Activated CD4-positive, alpha-beta T cell treated with anti-CD3 and anti-CD28 coated beads, Interleukin-2, amount 10 ng/mL, durations not matched to agents 7 days and 5 days (primary cell): ENCODE data around the gene SCPEP1. TPM values are rescaled to one million over a fixed set of nuclear protein-coding genes. Genes with fewer than 3 reads are reported as not detected.

ENCODE experiments used
- CTCF ChIA-PET: fragments of 350-600 bp; sonication (Branson Sonifier 250); formaldehyde crosslinking; loops from one replicate; lab custom pipeline; 2021; ENCODE audit warnings: antibody characterized with exemption; lab: Charles Lee
- POLR2A ChIA-PET: fragments of 350-600 bp; sonication (Branson Sonifier 250); formaldehyde crosslinking; loops from one replicate; lab custom pipeline; 2021; ENCODE audit warnings: antibody characterized with exemption; lab: Charles Lee
- DNase-seq: peaks from one replicate; pipeline ENCODE4 v3.0.0-alpha.2; 2020
- H3K27ac Mint-ChIP-seq: one replicate; pipeline ENCODE4 v1.8.0; 2021; ENCODE audit warnings: mild to moderate bottlenecking, moderate library complexity, mixed read lengths
- H3K27me3 Mint-ChIP-seq: one replicate; pipeline ENCODE4 v1.8.0; 2021; ENCODE audit warnings: mixed read lengths
- H3K36me3 Mint-ChIP-seq: one replicate; pipeline ENCODE4 v1.8.0; 2021; ENCODE audit warnings: low read depth, mixed read lengths
- H3K4me1 Mint-ChIP-seq: one replicate; pipeline ENCODE4 v1.8.0; 2021; ENCODE audit warnings: mixed read lengths
- H3K4me3 Mint-ChIP-seq: one replicate; pipeline ENCODE4 v1.8.0; 2021; ENCODE audit warnings: mild to moderate bottlenecking, moderate library complexity, mixed read lengths
- H3K9me3 Mint-ChIP-seq: one replicate; pipeline ENCODE4 v1.8.0; 2021; ENCODE audit warnings: mixed read lengths
- total RNA-seq, 2 experiments: library from RNA; stranded (reverse); gene quantifications; one replicate each; pipeline ENCODE4 v1.2.3, GENCODE V29; 2021

Gene SCPEP1
- total RNA-seq, 2 experiments from 2014 or later, result 9.6 to 11.5 TPM

DNA sequence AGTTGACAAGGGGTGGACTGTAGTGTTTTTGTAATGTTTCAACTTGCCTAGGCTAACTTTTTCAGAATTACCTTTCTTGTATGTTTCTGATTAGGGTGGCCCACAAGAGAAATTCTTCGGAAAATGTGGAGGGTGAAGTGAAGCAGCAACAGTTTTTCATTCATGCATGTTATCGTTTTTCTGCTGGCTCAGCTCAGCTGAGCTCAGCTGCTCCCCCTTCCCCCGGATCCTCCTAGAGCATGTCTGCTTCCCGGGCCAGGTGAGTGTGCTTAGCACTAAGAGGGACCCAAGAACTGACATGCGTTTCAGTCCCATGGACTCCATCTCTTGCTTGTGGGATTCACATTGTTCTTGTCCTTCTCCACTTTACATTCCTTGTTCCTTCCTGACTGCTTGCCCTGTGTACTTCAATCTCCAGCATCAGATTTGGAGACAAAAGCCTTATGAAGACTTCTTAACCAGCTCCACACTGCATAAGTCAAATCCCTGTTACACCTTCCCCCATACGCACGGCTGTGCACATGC is 33.6 kb downstream of the SCPEP1 start:
- Mint-ChIP-seq H3K4me1 (peaks cover 5% of the 10 kb centered on the region), H3K4me3 (no peak overlapping the region), H3K27ac (no peak overlapping the region), H3K36me3 (no peaks in the 10 kb centered on the region), H3K9me3 (no peaks in the 10 kb centered on the region), H3K27me3 (peaks cover 9% of the 10 kb centered on the region)
- ChIA-PET POLR2A (no interaction called here), CTCF (interaction anchor here (0.6 to 2.4 kb wide), 3 partner anchors 10 to 22 kb away, joined by 3 to 8 read pairs (median 8); no protein-coding TSS in a partner anchor)
- no peak for DNase-seq

DNA sequence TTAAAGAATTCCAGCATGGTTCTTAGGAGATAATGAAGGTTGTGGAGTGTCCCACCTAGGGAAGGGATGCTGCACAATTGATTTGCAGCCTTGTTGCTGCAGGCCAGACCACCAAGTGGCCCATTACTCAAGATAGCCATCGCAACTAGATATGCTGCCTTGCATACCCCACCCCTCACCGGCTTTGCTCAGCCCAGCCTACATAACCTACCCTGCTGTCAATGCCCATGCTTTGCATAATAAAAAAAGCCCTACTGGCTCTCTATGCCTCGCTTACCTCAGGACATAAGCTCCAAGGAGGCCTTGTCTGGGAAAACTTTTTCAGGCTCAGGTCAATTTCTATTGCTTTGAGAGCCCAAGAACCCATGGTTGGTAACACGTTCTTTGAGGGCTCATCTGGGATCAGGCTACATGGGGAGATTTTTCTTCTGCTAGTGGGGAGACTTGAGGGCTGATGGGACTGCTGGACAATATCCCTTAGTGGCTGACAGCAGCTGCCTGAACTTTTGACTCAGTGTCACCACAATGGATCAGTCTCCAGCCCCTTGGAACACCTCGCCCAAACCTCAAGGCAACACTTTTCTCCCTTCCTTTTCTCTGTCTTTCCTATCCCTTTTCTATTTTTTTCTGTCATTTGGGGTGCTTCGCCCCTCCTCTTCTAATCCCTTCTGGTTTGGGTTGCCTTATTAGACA is 38.3 kb downstream of the SCPEP1 start:
- Mint-ChIP-seq H3K27ac (no peak overlapping the region), H3K36me3 (no peaks in the 10 kb centered on the region), H3K4me1 (no peaks in the 10 kb centered on the region), H3K4me3 (no peak overlapping the region), H3K27me3 (peaks cover 15% of the 10 kb centered on the region), H3K9me3 (no peaks in the 10 kb centered on the region)
- CTCF ChIA-PET, result interaction anchor here (1.1 kb wide), 1 partner anchor 197 kb away, joined by 3 read pairs; no protein-coding TSS in a partner anchor
- no peak for DNase-seq
- POLR2A ChIA-PET, result no interaction called here

DNA sequence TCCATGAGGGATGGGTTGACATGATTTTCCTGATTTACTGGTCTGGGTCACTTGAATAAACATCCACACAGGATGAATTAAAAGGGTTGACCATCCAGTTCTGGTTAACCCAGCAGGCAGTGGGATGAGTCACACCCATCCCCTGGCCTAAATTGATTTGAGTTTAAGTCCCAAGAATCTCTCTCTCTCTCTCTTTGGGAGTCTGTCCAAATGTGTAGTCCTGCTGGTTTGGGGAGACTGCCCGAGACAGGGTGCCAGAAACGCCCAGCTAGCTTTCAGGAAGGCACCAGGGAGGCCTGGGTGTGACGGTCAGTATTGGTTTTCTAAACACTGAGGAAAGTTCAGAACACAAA is 38.8 kb downstream of the SCPEP1 start:
- Mint-ChIP-seq H3K36me3 (no peaks in the 10 kb centered on the region), H3K4me1 (no peaks in the 10 kb centered on the region), H3K27me3 (peaks cover 15% of the 10 kb centered on the region), H3K27ac (no peak overlapping the region), H3K9me3 (no peaks in the 10 kb centered on the region), H3K4me3 (no peak overlapping the region)
- POLR2A ChIA-PET, result no interaction called here
- DNase-seq, result no peak
- CTCF ChIA-PET, result no interaction called here

DNA sequence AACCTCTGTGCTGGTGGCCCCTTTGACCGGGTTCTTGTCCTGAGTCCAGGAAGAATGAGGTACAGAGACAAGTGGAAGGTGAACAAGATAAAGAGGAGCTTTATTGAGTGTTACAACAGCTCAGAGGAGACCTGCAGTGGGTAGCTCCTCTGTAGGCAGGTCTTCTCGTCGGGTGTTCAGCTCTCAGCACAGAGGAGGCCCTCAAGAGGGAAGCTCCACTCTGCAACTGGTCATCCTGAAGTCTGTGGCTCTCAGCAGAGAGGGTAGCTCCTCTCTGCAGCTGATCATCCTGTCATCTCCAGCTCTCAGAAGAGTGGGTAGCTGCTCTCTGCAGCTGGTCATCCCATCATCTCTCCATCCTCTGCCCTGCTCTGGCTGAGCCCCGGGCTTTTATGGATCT is 39.7 kb downstream of the SCPEP1 start:
- no peak for DNase-seq
- Mint-ChIP-seq H3K4me3 (no peak overlapping the region), H3K27me3 (peaks cover 15% of the 10 kb centered on the region), H3K9me3 (no peaks in the 10 kb centered on the region), H3K4me1 (no peaks in the 10 kb centered on the region), H3K36me3 (no peaks in the 10 kb centered on the region), H3K27ac (no peak overlapping the region)
- POLR2A ChIA-PET, result no interaction called here
- CTCF ChIA-PET, result interaction anchor here (0.7 kb wide), 1 partner anchor 9 kb away, joined by 3 read pairs; no protein-coding TSS in a partner anchor

DNA sequence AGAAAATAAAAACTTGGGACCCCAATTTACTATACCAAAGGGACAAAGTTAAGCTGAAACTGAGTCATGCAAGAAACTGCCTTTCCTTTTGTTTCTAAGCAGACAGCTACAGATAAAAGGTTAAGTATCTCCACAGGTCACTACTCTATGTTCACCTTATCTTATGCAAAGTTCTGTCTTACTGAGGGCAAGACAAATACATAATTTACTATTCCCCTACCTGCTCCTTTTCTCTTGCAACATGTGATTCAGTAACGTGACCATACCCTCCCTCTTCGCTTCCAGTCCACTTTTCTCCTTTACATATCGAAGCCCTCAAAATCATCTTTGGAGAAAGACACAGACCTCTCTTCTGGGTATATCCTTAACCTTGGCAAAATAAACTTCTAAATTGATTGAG is 42.3 kb downstream of the SCPEP1 start:
- POLR2A ChIA-PET, result no interaction called here

DNA sequence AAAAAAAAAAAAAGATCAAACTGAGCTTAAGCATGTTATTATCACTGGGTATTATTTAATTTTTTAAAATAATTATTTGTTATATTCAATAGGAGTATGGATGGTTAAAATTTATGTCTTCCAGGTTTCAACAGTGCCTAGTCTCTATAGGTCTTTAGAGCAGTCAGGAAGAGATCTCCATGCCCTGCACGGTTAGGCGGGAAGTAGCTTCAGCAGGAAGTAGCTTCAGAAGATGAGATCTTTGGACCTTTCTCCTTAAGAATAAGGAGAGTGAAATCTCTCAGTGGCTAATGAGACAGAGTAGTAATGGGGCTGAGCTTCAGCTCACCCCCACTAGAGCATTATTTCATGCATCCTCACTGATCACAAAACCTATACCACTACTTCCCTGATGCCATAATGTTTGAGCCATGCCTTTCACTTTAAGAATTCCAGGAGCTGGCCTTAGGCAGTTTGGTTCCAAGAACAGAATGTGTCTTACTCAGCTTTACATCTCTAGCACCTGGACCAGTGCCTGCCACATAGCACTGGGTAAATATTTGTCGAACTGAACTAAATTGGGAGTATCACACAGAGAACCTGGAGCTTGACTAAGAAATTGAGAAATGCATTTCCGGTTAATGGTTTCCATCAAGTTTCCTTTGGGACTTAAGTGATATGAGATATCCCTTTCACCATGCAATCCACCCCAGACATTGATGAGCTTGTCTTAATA is 43.5 kb downstream of the SCPEP1 start:
- ChIA-PET POLR2A (interaction anchor here (0.6 kb wide), 1 partner anchor 41 kb away, joined by 3 read pairs; no protein-coding TSS in a partner anchor), CTCF (interaction anchor here (0.6 to 1.7 kb wide), 3 partner anchors 11 to 439 kb away, joined by 3 to 8 read pairs (median 3); no protein-coding TSS in a partner anchor)
- peaks cover 22% of the 10 kb centered on the region for H3K27me3 Mint-ChIP-seq
- H3K27ac Mint-ChIP-seq, result no peak overlapping the region
- peaks cover 8% of the 10 kb centered on the region for H3K9me3 Mint-ChIP-seq
- H3K4me1 Mint-ChIP-seq, result no peaks in the 10 kb centered on the region
- no peak overlapping the region for H3K4me3 Mint-ChIP-seq
- no peak for DNase-seq
- H3K36me3 Mint-ChIP-seq, result no peaks in the 10 kb centered on the region

More for the DNA sequence above, 42.3 kb downstream of the SCPEP1 start:
- no peak for DNase-seq
- H3K4me3 Mint-ChIP-seq, result no peak overlapping the region
- H3K9me3 Mint-ChIP-seq, result peaks cover 2% of the 10 kb centered on the region
- no peak overlapping the region for H3K27ac Mint-ChIP-seq
- CTCF ChIA-PET, result no interaction called here
- H3K4me1 Mint-ChIP-seq, result no peaks in the 10 kb centered on the region
- no peaks in the 10 kb centered on the region for H3K36me3 Mint-ChIP-seq
- H3K27me3 Mint-ChIP-seq, result peaks cover 19% of the 10 kb centered on the region

DNA sequence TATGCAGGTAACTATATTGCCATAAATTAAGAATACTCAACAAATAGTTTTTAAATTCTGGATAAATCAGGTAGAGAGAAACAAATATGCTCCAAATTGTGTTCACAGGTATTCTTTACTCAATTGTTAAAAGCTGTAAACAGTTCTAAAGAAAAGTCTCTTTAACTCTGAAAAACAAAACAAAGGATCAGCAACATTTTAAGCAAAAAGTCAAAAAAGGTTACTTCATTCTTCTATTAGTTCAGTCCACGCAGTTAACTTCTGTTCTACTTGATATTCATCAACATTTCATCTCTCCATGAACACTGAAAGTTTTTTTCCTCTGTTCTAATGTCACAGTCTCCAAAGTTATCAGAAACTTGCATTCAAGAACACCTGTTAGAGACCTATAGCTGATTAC is 47.9 kb downstream of the SCPEP1 start:
- CTCF ChIA-PET, result no interaction called here

DNA sequence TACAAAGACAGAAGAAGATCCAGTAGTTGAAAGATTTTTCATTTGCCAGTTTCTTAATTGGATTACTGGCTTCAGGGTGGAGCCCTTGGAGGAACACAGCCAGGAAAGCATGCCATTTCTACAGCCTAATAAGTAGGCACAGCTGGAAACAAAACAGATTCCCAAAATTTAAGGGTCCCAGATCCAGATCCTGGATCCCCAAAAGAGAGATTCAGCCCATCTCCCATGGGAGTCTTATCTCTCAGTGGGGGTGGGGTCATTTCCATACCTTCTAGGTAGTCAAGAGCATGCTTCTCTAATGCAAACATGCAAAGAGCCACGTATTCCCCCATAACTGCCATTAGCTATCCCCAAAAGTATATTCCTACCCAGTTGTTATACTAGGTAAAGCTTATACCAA is 49.9 kb downstream of the SCPEP1 start:
- H3K27ac Mint-ChIP-seq, result no peak overlapping the region
- peaks cover 14% of the 10 kb centered on the region for H3K27me3 Mint-ChIP-seq
- POLR2A ChIA-PET, result no interaction called here
- H3K4me1 Mint-ChIP-seq, result no peaks in the 10 kb centered on the region
- CTCF ChIA-PET, result no interaction called here
- no peaks in the 10 kb centered on the region for H3K36me3 Mint-ChIP-seq
- no peak for DNase-seq
- peaks cover 14% of the 10 kb centered on the region for H3K9me3 Mint-ChIP-seq
- H3K4me3 Mint-ChIP-seq, result no peak overlapping the region

More for the DNA sequence above, 47.9 kb downstream of the SCPEP1 start:
- Mint-ChIP-seq H3K27ac (no peak overlapping the region), H3K36me3 (no peaks in the 10 kb centered on the region), H3K27me3 (peaks cover 15% of the 10 kb centered on the region), H3K4me1 (no peaks in the 10 kb centered on the region), H3K4me3 (no peak overlapping the region), H3K9me3 (peaks cover 14% of the 10 kb centered on the region)
- no peak for DNase-seq
- POLR2A ChIA-PET, result no interaction called here

DNA sequence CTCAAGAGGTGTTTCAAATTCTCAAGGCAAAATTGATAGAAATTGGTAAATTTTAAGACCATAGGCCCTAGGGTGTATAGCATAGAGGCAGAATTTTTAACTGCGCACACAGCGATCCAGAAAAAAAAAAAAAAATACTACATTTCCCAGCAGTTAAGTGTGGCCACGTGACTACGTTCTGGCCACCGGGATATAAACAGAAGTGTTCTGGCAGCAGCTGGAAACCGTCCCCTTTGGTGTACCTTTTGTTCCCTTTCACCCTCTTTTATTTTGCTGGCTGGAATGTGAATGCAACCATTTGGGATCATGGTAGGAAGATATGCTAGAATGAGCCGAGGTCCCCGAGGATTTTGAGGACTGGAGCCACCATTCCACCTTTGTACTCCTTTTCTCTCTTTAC is 54.4 kb downstream of the SCPEP1 start:
- no peak overlapping the region for H3K4me3 Mint-ChIP-seq
- H3K9me3 Mint-ChIP-seq, result peaks cover 3% of the 10 kb centered on the region
- H3K4me1 Mint-ChIP-seq, result no peaks in the 10 kb centered on the region
- no peak for DNase-seq
- POLR2A ChIA-PET, result no interaction called here
- CTCF ChIA-PET, result no interaction called here
- H3K27ac Mint-ChIP-seq, result no peak overlapping the region
- no peaks in the 10 kb centered on the region for H3K36me3 Mint-ChIP-seq
- peaks cover 27% of the 10 kb centered on the region for H3K27me3 Mint-ChIP-seq

DNA sequence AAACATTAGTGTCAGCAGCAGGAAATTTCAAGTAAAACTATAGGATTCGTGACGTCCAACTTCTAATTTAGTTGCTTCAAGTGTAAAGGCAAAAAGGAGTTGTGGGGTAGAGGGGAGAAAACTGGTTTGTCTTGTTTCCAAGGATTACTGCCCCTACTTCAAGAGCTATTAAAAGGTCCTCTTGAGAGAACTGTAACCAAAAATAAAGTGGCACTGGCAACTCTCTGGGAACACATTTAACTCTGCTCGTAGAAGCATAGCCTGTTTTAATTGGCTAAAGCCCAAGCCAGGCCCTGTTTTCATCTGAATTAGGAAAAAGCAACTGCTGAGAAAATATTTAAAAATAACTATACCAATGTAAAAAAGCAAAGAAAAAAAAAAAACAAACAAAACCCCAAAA is 55.4 kb downstream of the SCPEP1 start:
- H3K27ac Mint-ChIP-seq, result no peak overlapping the region
- ChIA-PET CTCF (no interaction called here), POLR2A (no interaction called here)
- H3K4me3 Mint-ChIP-seq, result no peak overlapping the region
- peaks cover 3% of the 10 kb centered on the region for H3K9me3 Mint-ChIP-seq
- DNase-seq, result no peak
- no peaks in the 10 kb centered on the region for H3K4me1 Mint-ChIP-seq
- H3K36me3 Mint-ChIP-seq, result no peaks in the 10 kb centered on the region
- peaks cover 32% of the 10 kb centered on the region for H3K27me3 Mint-ChIP-seq

DNA sequence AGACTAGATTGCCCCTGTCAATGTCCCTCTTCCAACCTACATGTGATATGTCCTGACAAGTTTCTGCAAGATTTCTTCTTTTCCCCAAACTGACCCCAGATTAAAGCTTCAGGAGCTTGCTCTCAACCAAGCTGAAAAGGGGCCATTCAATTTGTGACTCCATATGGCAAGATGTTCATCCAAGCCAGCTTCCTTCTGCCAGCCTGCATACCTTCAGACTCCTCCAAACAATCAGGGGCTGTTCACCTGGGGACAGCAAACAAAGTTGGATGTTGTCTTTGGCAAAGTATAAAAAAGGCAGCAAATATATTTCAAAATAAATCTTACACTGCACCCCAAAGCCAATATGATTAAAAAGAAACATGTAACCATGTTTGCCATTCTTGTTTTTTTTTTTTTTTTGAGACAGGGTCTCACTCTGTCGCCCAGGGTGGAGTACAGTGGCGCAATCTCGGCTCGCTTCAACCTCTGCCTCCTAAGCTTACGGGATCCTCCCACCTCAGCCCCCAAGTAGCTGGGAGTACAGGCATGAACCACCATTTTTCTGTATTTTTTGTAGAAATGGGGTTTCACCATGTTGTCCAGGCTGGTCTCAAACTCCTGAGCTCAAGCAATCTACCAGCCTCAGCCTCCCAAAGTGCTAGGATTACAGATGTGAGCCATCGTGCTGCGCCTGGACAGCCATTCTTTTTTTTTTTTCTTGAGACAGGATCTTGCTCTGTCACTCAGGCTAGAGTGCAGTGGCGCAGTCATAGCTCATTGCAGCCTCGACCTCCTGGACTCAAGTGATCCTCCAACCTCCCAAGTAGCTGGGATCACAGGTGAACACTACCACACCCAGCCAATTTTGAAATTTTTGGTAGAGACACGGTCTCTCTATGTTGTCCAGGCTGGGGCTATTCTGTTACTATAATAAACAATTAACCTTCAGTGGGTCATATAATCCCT is 57.1 kb downstream of the SCPEP1 start:
- ChIA-PET CTCF (interaction anchor here (1.4 kb wide), 1 partner anchor 11 kb away, joined by 6 read pairs; no protein-coding TSS in a partner anchor), POLR2A (interaction anchor here (0.6 kb wide), 1 partner anchor 33 kb away, joined by 3 read pairs; no protein-coding TSS in a partner anchor)
- no peak overlapping the region for H3K4me3 Mint-ChIP-seq
- no peaks in the 10 kb centered on the region for H3K36me3 Mint-ChIP-seq
- no peaks in the 10 kb centered on the region for H3K9me3 Mint-ChIP-seq
- H3K27me3 Mint-ChIP-seq, result peaks cover 40% of the 10 kb centered on the region
- no peaks in the 10 kb centered on the region for H3K4me1 Mint-ChIP-seq
- no peak for DNase-seq
- no peak overlapping the region for H3K27ac Mint-ChIP-seq

DNA sequence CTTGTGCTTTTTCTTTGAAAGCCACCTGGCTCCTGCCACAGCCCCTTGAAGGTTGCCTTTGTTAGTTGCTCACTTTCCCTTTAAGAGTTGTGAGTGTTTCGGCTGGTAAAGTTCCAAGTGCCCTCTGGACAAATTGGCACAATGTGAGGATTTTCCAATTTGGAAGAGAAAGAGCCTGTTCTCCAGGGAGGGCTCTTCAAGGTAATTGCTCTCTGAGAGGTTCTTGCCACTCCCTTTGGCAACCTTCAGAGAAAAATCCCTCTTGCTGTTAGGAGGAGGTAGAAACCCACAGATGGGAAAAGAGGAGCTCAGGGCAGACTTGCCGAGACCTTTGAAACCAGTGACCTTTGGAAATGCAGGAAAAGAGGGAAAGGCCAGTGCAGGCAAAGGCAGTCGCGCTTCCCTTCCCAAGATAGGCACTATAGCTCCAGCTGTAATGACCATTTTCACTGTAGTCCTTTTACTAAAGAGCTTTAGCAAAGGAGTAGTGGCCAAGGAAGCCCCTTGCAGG is 58.1 kb downstream of the SCPEP1 start:
- CTCF ChIA-PET, result interaction anchor here (0.9 kb wide), 1 partner anchor 10 kb away, joined by 3 read pairs; no protein-coding TSS in a partner anchor
- DNase-seq, result no peak
- no peak overlapping the region for H3K4me3 Mint-ChIP-seq
- no peaks in the 10 kb centered on the region for H3K4me1 Mint-ChIP-seq
- peaks cover 45% of the 10 kb centered on the region for H3K27me3 Mint-ChIP-seq
- no peaks in the 10 kb centered on the region for H3K9me3 Mint-ChIP-seq
- H3K36me3 Mint-ChIP-seq, result no peaks in the 10 kb centered on the region
- POLR2A ChIA-PET, result no interaction called here
- H3K27ac Mint-ChIP-seq, result no peak overlapping the region
